GM18508 (cell line): Measurements from ENCODE around the gene SLC7A11.

Experiments
- ATAC-seq: cut with Tn5 transposase; IDR thresholded peaks from one replicate; pipeline ENCODE4 v1.9.1; 2021; ENCODE audit warnings: moderate number of reproducible peaks; ENCODE audit not compliant: insufficient read depth, unreplicated experiment

Gene SLC7A11

GRCh38 chr4:138242076-138242833 lies at the start of gene SLC7A11:
SLC7A11 (minus strand) TSS chr4:138242349; CDS start chr4:138242069, 280 bp downstream.
- peak; percentile 98 for ATAC-seq

GRCh38 chr4:138291431-138291830 lies 49.3 kb upstream of the SLC7A11 start:
- no peak for ATAC-seq

GRCh38 chr4:138290805-138291204 lies 48.7 kb upstream of the SLC7A11 start:
- no peak for ATAC-seq

GRCh38 chr4:138279286-138279685 lies 37.1 kb upstream of the SLC7A11 start:
- no peak for ATAC-seq

GRCh38 chr4:138277133-138277532 lies 35.0 kb upstream of the SLC7A11 start:
- no peak for ATAC-seq

GRCh38 chr4:138275963-138276621 lies 33.9 kb upstream of the SLC7A11 start:
- no peak for ATAC-seq

GRCh38 chr4:138275216-138275615 lies 33.1 kb upstream of the SLC7A11 start:
- ATAC-seq: no peak

- ATAC-seq: no peak
These were observed 27.0 kb upstream of the SLC7A11 start for GRCh38 chr4:138269175-138269574.

GRCh38 chr4:138267835-138268234 lies 25.7 kb upstream of the SLC7A11 start:
- ATAC-seq: no peak

- ATAC-seq: no peak
These were observed 24.8 kb upstream of the SLC7A11 start for GRCh38 chr4:138266948-138267347.

- no peak for ATAC-seq
These were observed 21.2 kb upstream of the SLC7A11 start for GRCh38 chr4:138263247-138263816.

GRCh38 chr4:138262469-138262868 lies 20.3 kb upstream of the SLC7A11 start:
- no peak for ATAC-seq

GRCh38 chr4:138262030-138262429 lies 19.9 kb upstream of the SLC7A11 start:
- no peak for ATAC-seq

- ATAC-seq: no peak
These were observed 17.7 kb upstream of the SLC7A11 start for GRCh38 chr4:138259824-138260223.

GRCh38 chr4:138259271-138259670 lies 17.1 kb upstream of the SLC7A11 start:
- ATAC-seq: no peak

GRCh38 chr4:138256608-138257007 lies 14.5 kb upstream of the SLC7A11 start:
- ATAC-seq: no peak

GRCh38 chr4:138255917-138256597 lies 13.9 kb upstream of the SLC7A11 start:
- no peak for ATAC-seq

GRCh38 chr4:138252551-138252950 lies 10.4 kb upstream of the SLC7A11 start:
- no peak for ATAC-seq

GRCh38 chr4:138251938-138252337 lies 9.8 kb upstream of the SLC7A11 start:
- no peak for ATAC-seq

GRCh38 chr4:138249132-138249531 lies 7.0 kb upstream of the SLC7A11 start:
- ATAC-seq: no peak

- ATAC-seq: no peak
These were observed 5.9 kb upstream of the SLC7A11 start for GRCh38 chr4:138248058-138248457.
